GM18951 (cell line): ENCODE measurements around the gene KRT40.

Source experiments
- POLR2A ChIP-seq: IDR thresholded peaks from 4 replicates; pipeline ENCODE4 v1.6.1; 2011; ENCODE audit warnings: mild to moderate bottlenecking; ENCODE audit not compliant: insufficient read length, insufficient read depth; ENCODE audit errors: extremely low read depth
- in situ Hi-C: fragments of 300-500 bp; cut with MboI; formaldehyde crosslinking; loops from one replicate; pipeline ENCODE4 v1.12.0; 2022; ENCODE audit warnings: low sequenced_read_pairs, mixed read lengths, inconsistent platforms; ENCODE audit not compliant: unreplicated experiment

KRT40 gene

DNA sequence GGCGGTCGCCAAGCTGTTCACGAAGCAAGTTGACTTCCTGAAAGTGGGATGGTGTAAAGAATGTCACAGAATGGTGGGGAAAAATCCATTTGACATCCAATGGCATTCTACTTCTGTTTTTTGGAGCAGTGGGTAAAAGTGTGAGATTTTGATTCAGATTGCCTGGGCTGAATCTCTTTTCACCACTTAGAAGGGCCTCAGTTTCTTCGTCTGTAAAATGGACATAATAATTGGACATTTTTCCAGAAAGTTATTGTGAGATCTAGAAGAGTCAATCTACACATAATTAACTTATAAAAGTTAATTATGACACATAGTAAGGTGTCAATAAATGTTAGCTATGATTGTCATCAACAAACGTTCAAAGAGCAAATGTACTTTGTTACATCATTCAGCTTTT lies 3.0 kb downstream of the KRT40 start:
- in situ Hi-C loops, result no loop called here
- TF ChIP-seq POLR2A, result no peak

DNA sequence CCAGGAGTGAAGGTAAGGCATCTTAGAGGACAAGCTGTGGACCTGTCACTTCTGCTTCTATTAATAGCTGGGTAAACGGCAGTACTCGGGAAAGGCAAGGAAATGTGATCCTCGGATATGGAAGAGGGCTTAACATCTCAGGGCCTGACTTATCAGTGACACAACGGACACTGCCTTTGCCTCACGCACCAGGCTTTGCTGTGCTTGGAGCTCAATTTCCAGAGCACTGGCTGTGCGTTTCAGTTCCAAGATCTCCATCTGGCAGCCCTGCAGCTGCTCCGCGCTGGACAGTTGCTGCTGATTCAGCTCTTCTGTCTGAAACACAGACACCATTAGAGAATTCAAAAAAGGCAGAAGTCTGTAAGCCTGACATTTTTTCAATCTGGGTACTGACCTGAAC lies 3.5 kb downstream of the KRT40 start:
- in situ Hi-C loops, result no loop called here
- no peak for TF ChIP-seq POLR2A

DNA sequence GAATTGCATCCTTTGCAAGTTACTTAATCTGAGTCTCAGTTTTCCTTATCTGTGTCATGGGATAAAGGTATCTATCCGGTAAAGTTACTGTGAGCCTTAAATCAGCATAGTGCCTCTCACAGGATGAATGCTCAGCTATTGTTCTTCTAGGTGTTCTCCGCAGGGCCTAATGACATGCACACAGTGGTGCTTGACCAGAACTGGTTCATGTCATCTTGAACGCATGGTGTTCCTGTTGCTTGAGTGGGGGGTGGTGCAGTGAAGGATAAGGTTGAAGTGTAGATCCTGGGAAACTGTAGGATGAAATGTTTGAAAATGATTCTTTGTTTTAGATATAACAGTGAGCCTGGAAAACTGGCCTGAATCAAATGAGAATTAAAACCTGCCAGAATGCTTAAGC lies 4.0 kb downstream of the KRT40 start:
- no peak for TF ChIP-seq POLR2A
- in situ Hi-C loops, result no loop called here

DNA sequence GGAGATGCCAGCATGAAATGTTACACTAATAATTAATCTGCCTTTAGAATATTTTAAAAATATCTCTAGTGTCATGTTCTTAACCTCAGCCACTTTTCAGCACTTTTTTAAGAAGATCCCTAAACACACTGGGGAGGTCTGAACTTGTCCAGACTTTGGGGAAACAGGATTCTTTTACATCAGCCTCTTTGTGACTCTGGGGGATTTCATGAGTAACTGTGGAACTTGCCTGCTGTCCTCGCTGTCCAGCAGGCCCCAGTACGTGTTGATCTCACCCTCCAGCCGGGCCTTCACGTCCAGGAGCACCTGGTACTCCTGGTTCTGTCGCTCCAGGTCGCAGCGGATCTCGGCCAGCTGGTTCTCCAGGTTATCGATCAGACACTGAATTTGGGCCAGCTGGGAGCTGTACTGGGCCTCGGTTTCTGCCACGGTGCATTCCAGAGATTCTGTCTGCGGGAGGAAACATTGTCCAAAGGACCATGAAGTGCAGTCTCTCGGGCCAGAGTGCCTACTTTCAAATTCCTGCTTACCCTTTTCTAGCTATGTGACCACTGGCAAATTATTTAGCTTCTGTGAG lies 5.5 kb downstream of the KRT40 start:
- TF ChIP-seq POLR2A, result no peak
- in situ Hi-C loops, result no loop called here

DNA sequence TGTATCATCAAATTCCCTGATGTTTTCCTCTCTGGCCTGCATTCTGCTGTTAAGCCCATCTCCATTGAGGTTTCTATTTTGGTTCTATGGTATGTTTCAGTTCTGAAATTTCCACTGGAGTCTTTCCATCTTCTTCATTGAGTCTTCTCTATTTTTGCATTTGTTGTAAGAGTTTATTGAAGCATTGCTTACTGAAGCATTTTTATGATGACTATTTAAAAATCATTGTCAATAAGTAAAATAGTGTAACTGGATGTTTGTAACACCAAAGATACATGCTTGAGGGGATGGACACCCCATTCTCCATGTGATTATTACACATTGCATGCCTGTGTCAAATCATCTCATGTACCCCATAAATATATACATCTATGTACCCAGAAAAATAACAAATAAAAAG lies 8.6 kb downstream of the KRT40 start:
- no peak for TF ChIP-seq POLR2A
- in situ Hi-C loops, result no loop called here

DNA sequence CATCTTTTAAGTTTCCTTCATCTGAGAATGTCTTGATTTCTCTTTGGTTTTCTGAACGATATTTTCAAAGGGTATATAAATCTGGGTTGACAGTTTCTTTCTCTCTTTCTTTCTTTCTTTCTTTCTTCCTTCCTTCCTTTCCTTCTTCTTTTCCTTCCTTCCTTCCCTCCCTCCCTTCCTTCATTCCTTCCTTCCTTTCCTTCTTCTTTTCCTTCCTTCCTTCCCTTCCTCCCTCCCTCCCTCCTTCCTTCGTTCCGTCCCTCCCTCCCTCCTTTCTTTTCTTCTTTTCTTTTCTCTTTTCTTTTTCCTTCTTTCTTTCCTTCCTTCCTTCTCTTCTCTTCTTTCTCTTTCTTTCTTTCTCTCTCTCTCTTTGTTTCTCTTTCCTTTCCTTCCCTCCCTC lies 9.8 kb downstream of the KRT40 start:
- no peak for TF ChIP-seq POLR2A
- in situ Hi-C loops, result no loop called here

DNA sequence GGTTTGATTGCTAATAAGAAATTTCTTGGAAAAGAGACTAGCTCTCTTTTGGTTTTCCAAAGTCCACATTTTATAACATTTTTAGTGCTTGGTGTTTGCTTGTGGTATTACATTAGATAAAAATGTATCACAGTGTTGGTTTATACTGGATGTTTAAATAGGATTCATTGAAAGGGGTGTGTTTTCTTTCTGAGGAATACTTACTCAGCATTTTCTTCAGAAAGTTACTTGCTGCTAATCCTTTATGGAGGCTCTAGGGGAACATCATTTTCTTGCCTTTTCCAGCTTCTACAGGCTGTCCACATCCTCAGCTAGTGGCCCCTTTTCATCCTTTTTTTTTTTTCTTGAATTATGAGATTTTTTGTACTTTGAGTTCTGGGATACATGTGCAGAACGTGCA lies 16.5 kb downstream of the KRT40 start:
- no peak for TF ChIP-seq POLR2A

DNA sequence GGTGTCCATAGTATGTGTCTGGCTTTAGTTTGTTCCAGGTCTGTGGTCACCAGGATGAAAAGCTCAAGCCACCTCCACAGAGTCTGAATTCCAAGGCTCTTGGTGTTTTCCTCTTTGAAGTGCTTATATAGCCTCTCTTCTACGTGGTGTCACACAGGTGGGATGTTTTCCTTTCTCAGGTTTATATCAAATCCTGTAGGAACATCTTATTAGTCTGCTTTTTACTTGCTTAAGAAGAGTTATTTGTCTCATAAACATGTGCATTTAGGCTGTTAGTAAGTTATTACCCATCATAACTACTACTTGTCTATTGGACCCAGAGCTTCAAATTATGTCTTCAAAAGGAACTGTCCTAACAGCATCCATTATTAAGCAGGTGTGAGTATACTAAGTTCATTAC lies 17.3 kb downstream of the KRT40 start, which contains the start of gene KRT39:
TSS of gene KRT39 (minus strand) at position 101 of the 400 bp plus-strand sequence. CDS start at position 9, 92 bp downstream.
- no peak for TF ChIP-seq POLR2A
- in situ Hi-C loops, result no loop called here

More for the DNA sequence above, 16.5 kb downstream of the KRT40 start:
- in situ Hi-C loops, result no loop called here

DNA sequence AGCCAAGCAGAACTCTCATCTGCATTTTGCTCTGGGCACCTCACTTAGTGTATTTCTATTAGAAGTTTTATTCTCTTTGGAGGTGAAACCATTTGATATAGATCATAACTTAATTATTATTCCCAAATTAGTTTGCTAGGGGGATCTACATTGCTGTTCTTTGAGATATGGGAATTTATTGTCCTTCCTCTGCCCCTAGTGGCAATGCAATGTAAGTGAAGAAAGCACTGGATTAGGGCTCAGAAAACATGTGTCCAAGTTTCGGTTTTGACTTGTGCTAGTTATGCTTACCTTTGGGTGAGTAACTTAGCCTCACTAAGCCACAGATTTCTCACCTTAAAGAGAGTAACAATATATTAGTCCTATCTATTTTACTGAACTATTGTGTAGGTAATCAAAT lies 20.3 kb downstream of the KRT40 start:
- TF ChIP-seq POLR2A, result no peak
- in situ Hi-C loops, result no loop called here

DNA sequence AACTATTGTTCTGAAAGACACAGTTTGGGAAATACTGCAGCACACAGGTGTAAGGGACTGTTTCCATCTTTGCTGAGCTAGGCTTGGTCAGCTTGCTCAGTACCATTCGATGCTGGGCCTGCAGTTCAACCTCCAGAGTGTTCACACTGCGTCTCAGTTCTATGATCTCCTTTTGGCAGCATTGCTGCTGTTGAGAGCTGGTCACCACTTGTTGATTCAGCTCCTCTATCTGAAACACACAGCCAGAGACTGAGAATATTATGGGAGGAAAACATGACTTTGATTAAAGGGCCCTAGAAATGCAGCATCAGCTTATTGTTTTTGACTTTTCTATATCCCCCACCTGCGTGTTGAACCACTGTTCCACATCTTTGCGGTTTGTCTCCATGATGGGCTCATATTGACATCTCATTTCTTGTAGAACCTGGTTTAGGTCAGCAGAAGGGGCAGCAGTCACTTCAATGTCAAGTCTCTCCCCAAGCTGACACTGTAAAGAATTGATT lies 22.0 kb downstream of the KRT40 start:
- in situ Hi-C loops, result no loop called here
- no peak for TF ChIP-seq POLR2A

DNA sequence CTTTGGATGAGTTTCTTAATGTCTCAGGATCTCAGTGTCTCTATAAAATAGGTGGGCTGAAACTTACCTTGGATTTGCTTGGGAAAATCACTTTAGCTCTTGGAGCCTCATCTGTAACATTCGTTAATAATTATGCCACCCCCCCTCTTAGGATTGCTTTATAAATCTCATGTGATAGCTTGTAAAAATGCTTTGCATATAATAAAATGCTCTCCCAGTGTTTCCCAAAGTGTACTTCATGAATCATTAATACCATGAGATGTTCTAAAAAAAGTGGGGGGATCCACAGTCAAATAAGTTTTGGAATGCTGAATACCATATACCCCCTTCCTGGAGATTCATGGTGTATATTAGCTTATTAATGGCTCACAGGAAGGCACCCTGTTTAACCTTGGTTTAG lies 22.5 kb downstream of the KRT40 start:
- TF ChIP-seq POLR2A, result no peak
- in situ Hi-C loops, result no loop called here

DNA sequence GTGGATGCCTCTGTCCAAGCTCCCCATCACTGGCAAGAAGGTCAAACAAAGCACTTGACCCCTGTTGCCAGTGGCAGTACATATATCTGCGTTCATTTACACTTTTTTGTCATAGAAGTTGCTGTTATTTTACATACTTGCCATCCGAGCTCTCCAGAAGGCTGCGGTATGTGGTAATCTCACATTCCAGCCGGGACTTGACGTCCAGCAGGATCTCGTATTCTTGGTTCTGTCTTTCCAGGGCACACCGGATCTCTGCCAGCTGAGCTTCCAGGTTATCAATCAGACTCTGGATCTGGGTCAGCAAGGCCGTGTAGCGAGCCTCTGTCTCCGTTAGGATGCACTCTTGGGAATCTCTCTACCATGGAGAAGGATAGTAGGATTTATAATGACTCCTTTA lies 24.0 kb downstream of the KRT40 start:
- in situ Hi-C loops, result no loop called here
- TF ChIP-seq POLR2A, result no peak

DNA sequence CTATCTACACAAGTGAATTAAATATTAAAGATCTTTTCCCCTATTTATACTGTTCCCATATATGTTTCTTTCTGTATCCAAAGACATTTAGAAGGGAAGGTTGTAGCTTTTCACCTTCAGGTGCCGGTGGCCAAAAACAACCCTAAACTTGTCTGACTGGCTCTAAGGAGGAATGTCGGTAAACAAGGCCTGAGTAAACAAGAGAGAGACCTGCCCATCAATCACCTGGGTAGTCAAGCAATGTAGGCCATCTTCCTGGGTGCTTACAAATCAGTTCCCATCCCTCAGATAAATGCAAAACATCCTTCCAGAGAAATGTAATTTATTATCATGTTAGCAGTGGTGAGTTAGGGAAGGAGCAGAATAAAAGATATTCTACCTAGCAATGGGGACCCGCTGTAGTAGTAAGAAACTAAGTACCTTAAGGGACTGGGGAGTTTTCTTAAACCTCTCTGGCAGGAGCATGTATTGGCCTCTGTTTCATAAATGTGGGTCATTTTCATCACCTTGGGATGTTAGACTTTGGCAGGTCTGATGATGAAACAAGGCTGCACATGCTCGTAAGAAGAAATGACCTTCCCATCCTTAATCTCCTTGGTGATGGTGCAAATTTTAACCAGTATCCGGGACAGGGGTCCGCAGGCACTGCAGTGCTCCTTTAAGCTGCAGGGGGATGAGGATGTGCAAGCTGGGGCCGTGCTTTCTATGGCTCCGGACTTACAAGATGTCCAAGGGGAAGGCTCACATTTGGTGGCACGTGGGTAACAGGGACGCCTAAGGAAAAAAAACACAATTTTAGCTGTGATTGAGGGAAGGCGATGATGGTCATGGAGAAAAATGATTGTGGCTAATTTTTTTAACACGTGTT lies 25.8 kb downstream of the KRT40 start:
- no peak for TF ChIP-seq POLR2A
- in situ Hi-C loops, result no loop called here

DNA sequence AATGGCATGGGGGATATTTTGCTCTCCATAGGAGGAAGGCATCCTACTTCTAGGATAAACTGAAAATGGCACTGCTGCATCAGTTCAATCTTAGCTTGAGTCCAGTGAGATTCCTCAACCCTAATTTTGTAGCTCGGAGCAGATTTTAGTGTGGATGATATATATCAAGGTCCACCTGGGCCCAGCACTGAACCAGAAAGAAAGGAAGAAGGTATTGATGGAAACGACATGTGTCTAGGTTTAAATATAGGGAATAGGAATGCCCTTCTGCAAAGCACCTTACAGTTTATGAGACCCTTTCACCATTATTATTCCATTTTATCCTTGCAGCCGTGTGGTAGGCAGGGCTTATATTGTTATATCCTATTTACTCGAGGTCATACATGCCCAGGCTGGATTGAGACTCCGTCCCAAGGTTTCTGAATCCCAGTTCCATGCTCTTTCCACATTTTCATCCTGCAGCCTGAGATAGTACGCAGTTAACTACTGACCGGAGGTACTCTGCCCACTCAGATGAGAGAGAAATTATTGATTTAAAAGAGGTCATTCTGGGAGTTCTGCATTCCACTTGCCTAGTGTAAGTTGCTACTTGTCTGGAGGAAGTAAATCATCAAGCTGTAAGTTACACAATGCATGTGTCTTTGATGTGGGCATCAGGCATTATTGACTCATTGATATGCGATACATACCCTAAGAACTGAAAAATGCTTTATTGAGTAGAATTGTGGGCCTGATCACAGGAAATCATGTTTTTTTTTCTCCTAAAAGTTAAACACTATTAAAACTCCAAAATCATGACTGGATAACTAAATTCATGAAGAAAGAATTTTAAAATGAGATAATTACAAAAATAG lies 27.5 kb downstream of the KRT40 start:
- in situ Hi-C loops, result no loop called here
- no peak for TF ChIP-seq POLR2A

DNA sequence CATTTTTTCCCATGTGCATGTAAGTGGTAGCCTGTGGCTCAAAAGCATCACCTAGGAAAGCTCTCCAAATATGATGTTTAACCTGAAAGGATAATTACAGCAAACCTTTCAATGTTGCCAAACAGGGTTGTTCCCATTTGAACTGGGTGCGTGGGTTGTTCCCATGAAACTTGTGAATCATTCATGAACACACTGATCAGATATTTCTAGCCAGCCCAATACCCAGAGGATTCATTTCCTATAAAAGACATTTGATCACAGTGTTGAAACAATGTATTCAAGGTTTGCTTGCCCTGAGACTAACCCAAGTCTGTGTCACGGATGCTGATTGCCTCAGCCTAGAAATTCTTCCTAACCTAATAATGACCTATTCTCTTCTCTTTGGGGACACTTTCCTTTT lies 30.2 kb downstream of the KRT40 start:
- in situ Hi-C loops, result no loop called here
- TF ChIP-seq POLR2A, result no peak
